ENCODE measurements around the gene AOPEP. TPM values are rescaled to one million over a fixed set of nuclear protein-coding genes. Genes with fewer than 3 reads are reported as not detected.

AOPEP gene
- total and polyA plus RNA-seq, 2 of the 13 experiments (the other 11 are each of a cell fraction or from before 2014, with no cell fraction given): 22.2 to 41.6 TPM

- TF ChIP-seq RFXAP (CRISPR knock-in tag; IDR thresholded peaks at IDR 0.05; ENCODE audit: borderline replicate concordance) (no peak), CAMTA2 (CRISPR knock-in tag; IDR thresholded peaks at IDR 0.05; ENCODE audit: borderline replicate concordance) (no peak), SIX1 (CRISPR knock-in tag; IDR thresholded peaks at IDR 0.05; ENCODE audit: borderline replicate concordance) (no peak), ZHX1 (CRISPR knock-in tag; IDR thresholded peaks at IDR 0.05; ENCODE audit: low read depth) (no peak), ELF4 (CRISPR knock-in tag; IDR thresholded peaks at IDR 0.05; ENCODE audit: borderline replicate concordance) (no peak), ZNF468 (CRISPR knock-in tag; IDR thresholded peaks at IDR 0.05) (no peak), ZNF766 (CRISPR knock-in tag; IDR thresholded peaks at IDR 0.05; ENCODE audit: borderline replicate concordance) (no peak), SIN3B (IDR thresholded peaks at IDR 0.05; ENCODE audit: low read length) (no peak), U2AF1 (optimal IDR thresholded peaks at IDR 0.05; ENCODE audit: low read depth, low read length) (no peak), SP2 (CRISPR knock-in tag; IDR thresholded peaks at IDR 0.05) (no peak), ZNF737 (CRISPR knock-in tag; IDR thresholded peaks at IDR 0.05; ENCODE audit: borderline replicate concordance) (no peak), CREB1 (IDR thresholded peaks at IDR 0.05) (no peak), CREB1 (CRISPR knock-in tag; IDR thresholded peaks at IDR 0.05) (no peak), HOXA5 (CRISPR knock-in tag; IDR thresholded peaks at IDR 0.05) (no peak), ELF1 (CRISPR knock-in tag; IDR thresholded peaks at IDR 0.05) (no peak), ZNF24 (IDR thresholded peaks at IDR 0.05) (no peak)
These were observed 255.2 kb downstream of the AOPEP start (continued) for GRCh38 chr9:94981723-94982090.
